Ishikawa (cell line): ENCODE data around the gene HABP2.

Experiments used
- CEBPB ChIP-seq: IDR thresholded peaks from 2 replicates; pipeline ENCODE4 v1.6.1; 2012
- CREB1 ChIP-seq: IDR thresholded peaks from 2 replicates; pipeline ENCODE4 v1.6.1; 2012; ENCODE audit warnings: low read depth
- EGR1 ChIP-seq: IDR thresholded peaks from 2 replicates; pipeline ENCODE4 v1.6.1; 2012
- EP300 ChIP-seq: IDR thresholded peaks from 2 replicates; pipeline ENCODE4 v1.6.1; 2012; ENCODE audit warnings: borderline replicate concordance
- FOXM1 ChIP-seq: IDR thresholded peaks from 2 replicates; pipeline ENCODE4 v1.6.1; 2012; ENCODE audit warnings: low read depth, borderline replicate concordance
- MAX ChIP-seq: IDR thresholded peaks from 2 replicates; pipeline ENCODE4 v1.6.1; 2012
- NFIC ChIP-seq: IDR thresholded peaks from 2 replicates; pipeline ENCODE4 v1.6.1; 2012
- RAD21 ChIP-seq: IDR thresholded peaks from 2 replicates; pipeline ENCODE4 v1.6.1; 2012; ENCODE audit warnings: low read depth
- REST ChIP-seq: IDR thresholded peaks from 2 replicates; pipeline ENCODE4 v1.6.1; 2012; ENCODE audit warnings: low read depth, mild to moderate bottlenecking
- TAF1 ChIP-seq: IDR thresholded peaks from 2 replicates; pipeline ENCODE4 v1.6.1; 2012; ENCODE audit warnings: low read depth, mild to moderate bottlenecking
- TCF12 ChIP-seq: IDR thresholded peaks from 2 replicates; pipeline ENCODE4 v1.6.1; 2012; ENCODE audit warnings: low read depth
- TEAD4 ChIP-seq: IDR thresholded peaks from 2 replicates; pipeline ENCODE4 v1.6.1; 2012
- USF1 ChIP-seq: IDR thresholded peaks from 2 replicates; pipeline ENCODE4 v1.6.1; 2012
- YY1 ChIP-seq: IDR thresholded peaks from 2 replicates; pipeline ENCODE4 v1.6.1; 2012; ENCODE audit warnings: low read depth
- ZBTB7A ChIP-seq: IDR thresholded peaks from 2 replicates; pipeline ENCODE4 v1.6.1; 2012; ENCODE audit warnings: low read depth

The HABP2 gene

GRCh38 chr10:113549856-113550255 lies 3.0 kb upstream of the HABP2 start:
- TF ChIP-seq EGR1, result no peak
- TF ChIP-seq CREB1, result no peak
- no peak for TF ChIP-seq CEBPB
- TF ChIP-seq ZBTB7A, result no peak
- TF ChIP-seq YY1, result no peak
- TF ChIP-seq TEAD4, result no peak
- TF ChIP-seq MAX, result no peak
- TF ChIP-seq TAF1, result no peak
- no peak for TF ChIP-seq TCF12
- no peak for TF ChIP-seq NFIC
- no peak for TF ChIP-seq EP300
- TF ChIP-seq RAD21, result no peak
- no peak for TF ChIP-seq USF1
- TF ChIP-seq FOXM1, result no peak

- TF ChIP-seq USF1, result no peak
- no peak for TF ChIP-seq RAD21
- TF ChIP-seq CEBPB, result no peak
- no peak for TF ChIP-seq TCF12
- TF ChIP-seq NFIC, result no peak
- TF ChIP-seq MAX, result no peak
- no peak for TF ChIP-seq ZBTB7A
- TF ChIP-seq EP300, result no peak
- TF ChIP-seq FOXM1, result no peak
- no peak for TF ChIP-seq TEAD4
- TF ChIP-seq EGR1, result no peak
- TF ChIP-seq TAF1, result no peak
- no peak for TF ChIP-seq YY1
- no peak for TF ChIP-seq REST
Measured at GRCh38 chr10:113550365-113550764, 2.5 kb upstream of the HABP2 start.

- TF ChIP-seq FOXM1, result no peak
- no peak for TF ChIP-seq TCF12
Measured at GRCh38 chr10:113552014-113552413, 839 bp upstream of the HABP2 start.

- TF ChIP-seq MAX (no peak), REST (no peak), ZBTB7A (no peak), TEAD4 (no peak), CREB1 (no peak), EGR1 (no peak), NFIC (no peak), USF1 (no peak), RAD21 (no peak), EP300 (no peak), TCF12 (no peak), YY1 (no peak), CEBPB (no peak), FOXM1 (no peak), TAF1 (no peak)
Measured at GRCh38 chr10:113553149-113553548, 296 bp downstream of the HABP2 start.

GRCh38 chr10:113554214-113554613 lies 1.4 kb downstream of the HABP2 start:
- TF ChIP-seq TCF12 (no peak), EP300 (no peak), ZBTB7A (no peak), TEAD4 (no peak), USF1 (no peak), EGR1 (no peak), YY1 (no peak), REST (no peak), TAF1 (no peak), FOXM1 (no peak), CREB1 (no peak), RAD21 (no peak), MAX (no peak), CEBPB (no peak), NFIC (no peak)
